Loucy (cell line): ENCODE results near the gene STOX2.
A peak's percentile ranks its signal among the peaks of the same experiment; 100 is the strongest.

Source experiments
- H2AFZ ChIP-seq: fragments of 200-600 bp; sonication (generic); 2 replicates; pipeline ENCODE4 v1.6.0; 2016; ENCODE audit warnings: antibody characterized with exemption, mild to moderate bottlenecking, low read length, moderate library complexity
- H3F3A ChIP-seq: fragments of 200-600 bp; 2 replicates; pipeline ENCODE4 v1.6.0; 2016; ENCODE audit warnings: antibody characterized with exemption, low read depth, mild to moderate bottlenecking
- H3K27me3 ChIP-seq: fragments of 200-600 bp; sonication (generic); 2 replicates; pipeline ENCODE4 v1.6.1; 2014; ENCODE audit warnings: low read length, mild to moderate bottlenecking; ENCODE audit not compliant: insufficient read depth, poor library complexity, severe bottlenecking
- H3K36me3 ChIP-seq: fragments of 200-600 bp; sonication (generic); 2 replicates; pipeline ENCODE4 v1.6.1; 2016; ENCODE audit warnings: low read length; ENCODE audit not compliant: insufficient read depth
- H3K4me1 ChIP-seq: fragments of 200-600 bp; sonication (generic); 2 replicates; pipeline ENCODE4 v1.5.1; 2014; ENCODE audit warnings: low read length, mild to moderate bottlenecking; ENCODE audit not compliant: insufficient read depth, poor library complexity, severe bottlenecking
- H3K4me2 ChIP-seq: fragments of 200-600 bp; sonication (generic); 2 replicates; pipeline ENCODE4 v1.6.0; 2014; ENCODE audit warnings: antibody characterized with exemption, low read length, low read depth, mild to moderate bottlenecking; ENCODE audit not compliant: poor library complexity, severe bottlenecking
- H3K4me3 ChIP-seq: fragments of 200-600 bp; sonication (generic); 2 replicates; pipeline ENCODE4 v1.5.1; 2014; ENCODE audit warnings: low read length, mild to moderate bottlenecking, mixed read lengths; ENCODE audit not compliant: poor library complexity, severe bottlenecking
- H3K79me2 ChIP-seq: fragments of 200-600 bp; sonication (generic); 2 replicates; pipeline ENCODE4 v1.6.1; 2014; ENCODE audit warnings: low read length; ENCODE audit not compliant: insufficient read depth
- H3K9ac ChIP-seq: fragments of 200-600 bp; sonication (generic); 2 replicates; pipeline ENCODE4 v1.6.0; 2014; ENCODE audit warnings: mild to moderate bottlenecking, low read depth, low read length, moderate library complexity; ENCODE audit not compliant: poor library complexity, severe bottlenecking
- H3K9me2 ChIP-seq: fragments of 200-600 bp; sonication (generic); replicated peaks from 2 replicates; pipeline ENCODE4 v1.6.1; 2016; ENCODE audit warnings: low read depth, low read length, mixed read lengths
- H3K9me3 ChIP-seq: fragments of 200-600 bp; sonication (generic); 2 replicates; pipeline ENCODE4 v1.6.1; 2014; ENCODE audit warnings: mild to moderate bottlenecking, antibody characterized with exemption, low read length, low read depth; ENCODE audit not compliant: insufficient read depth
- H4K20me1 ChIP-seq: fragments of 200-600 bp; sonication (generic); 2 replicates; pipeline ENCODE4 v1.6.0; 2014; ENCODE audit warnings: antibody characterized with exemption, low read length, mild to moderate bottlenecking; ENCODE audit not compliant: insufficient read depth, poor library complexity, severe bottlenecking
- EZH2phosphoT487 ChIP-seq: fragments of 200-600 bp; IDR thresholded peaks from 2 replicates; pipeline ENCODE4 v1.6.1; 2018; ENCODE audit warnings: antibody characterized with exemption, mild to moderate bottlenecking, moderate library complexity, borderline replicate concordance
- TF ChIP-seq, protein P1 (sequence below): fragments of 200-600 bp; sonication (generic); conservative IDR thresholded peaks from 2 replicates; pipeline ENCODE4 v1.5.1; 2014; ENCODE audit warnings: mild to moderate bottlenecking, antibody characterized with exemption, low read length

STOX2 gene

GRCh38 chr4:183898456-183898855 is 6.7 kb upstream of the STOX2 start:
- TF ChIP-seq EZH2phosphoT487, result no peak
- TF ChIP-seq, protein P1, sequence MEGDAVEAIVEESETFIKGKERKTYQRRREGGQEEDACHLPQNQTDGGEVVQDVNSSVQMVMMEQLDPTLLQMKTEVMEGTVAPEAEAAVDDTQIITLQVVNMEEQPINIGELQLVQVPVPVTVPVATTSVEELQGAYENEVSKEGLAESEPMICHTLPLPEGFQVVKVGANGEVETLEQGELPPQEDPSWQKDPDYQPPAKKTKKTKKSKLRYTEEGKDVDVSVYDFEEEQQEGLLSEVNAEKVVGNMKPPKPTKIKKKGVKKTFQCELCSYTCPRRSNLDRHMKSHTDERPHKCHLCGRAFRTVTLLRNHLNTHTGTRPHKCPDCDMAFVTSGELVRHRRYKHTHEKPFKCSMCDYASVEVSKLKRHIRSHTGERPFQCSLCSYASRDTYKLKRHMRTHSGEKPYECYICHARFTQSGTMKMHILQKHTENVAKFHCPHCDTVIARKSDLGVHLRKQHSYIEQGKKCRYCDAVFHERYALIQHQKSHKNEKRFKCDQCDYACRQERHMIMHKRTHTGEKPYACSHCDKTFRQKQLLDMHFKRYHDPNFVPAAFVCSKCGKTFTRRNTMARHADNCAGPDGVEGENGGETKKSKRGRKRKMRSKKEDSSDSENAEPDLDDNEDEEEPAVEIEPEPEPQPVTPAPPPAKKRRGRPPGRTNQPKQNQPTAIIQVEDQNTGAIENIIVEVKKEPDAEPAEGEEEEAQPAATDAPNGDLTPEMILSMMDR, result no peak
- no peak overlapping the region for H3K4me2 ChIP-seq
- H3K27me3 ChIP-seq, result no peaks in the 10 kb centered on the region
- no peaks in the 10 kb centered on the region for H3K9me3 ChIP-seq
- H3K4me3 ChIP-seq, result no peak overlapping the region
- no peaks in the 10 kb centered on the region for H3F3A ChIP-seq
- H2AFZ ChIP-seq, result no peak overlapping the region
- no peaks in the 10 kb centered on the region for H3K36me3 ChIP-seq
- H3K9ac ChIP-seq, result no peak overlapping the region
- no peaks in the 10 kb centered on the region for H4K20me1 ChIP-seq
- H3K9me2 ChIP-seq, result no peaks in the 10 kb centered on the region
- H3K4me1 ChIP-seq, result no peaks in the 10 kb centered on the region
- no peaks in the 10 kb centered on the region for H3K79me2 ChIP-seq

DNA sequence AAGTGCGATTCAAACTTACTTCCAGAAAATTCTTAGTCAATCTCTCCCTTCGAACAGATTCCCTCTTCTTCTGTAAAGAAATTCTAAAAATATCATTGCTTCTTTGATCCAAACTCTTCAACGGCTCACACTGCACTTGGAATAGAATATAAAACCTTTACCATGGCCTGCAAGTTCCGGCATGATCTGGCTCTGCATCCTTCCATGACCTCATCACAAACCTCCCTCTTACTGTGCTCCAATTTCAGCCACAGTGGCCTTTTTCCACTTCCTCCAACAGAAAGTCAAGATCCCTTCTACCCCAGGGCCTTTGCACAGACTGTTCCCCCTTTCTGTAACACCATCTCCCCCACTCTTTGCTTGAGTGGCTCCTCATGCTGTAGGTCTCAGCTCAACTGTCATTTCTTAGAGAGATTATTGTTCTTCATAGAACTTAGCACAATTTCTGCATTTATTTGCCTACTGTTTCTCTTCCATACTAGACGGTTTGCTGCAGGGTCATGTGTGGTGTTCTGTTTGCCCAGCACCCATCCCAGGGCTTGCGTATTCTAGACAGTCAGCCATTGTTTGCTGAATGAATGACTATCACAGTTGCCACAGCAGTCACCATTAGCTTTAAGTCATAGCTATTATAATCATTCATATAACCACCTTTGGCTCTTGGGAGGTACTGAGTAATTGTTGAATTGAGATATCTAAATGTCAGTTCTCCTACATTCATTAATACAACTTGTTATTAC is 1.9 kb upstream of the STOX2 start:
- no peak overlapping the region for H3K4me2 ChIP-seq
- no peaks in the 10 kb centered on the region for H4K20me1 ChIP-seq
- H3K4me1 ChIP-seq, result peaks cover 9% of the 10 kb centered on the region
- H3K27me3 ChIP-seq, result peaks cover 29% of the 10 kb centered on the region
- no peak overlapping the region for H3K4me3 ChIP-seq
- no peaks in the 10 kb centered on the region for H3K79me2 ChIP-seq
- no peaks in the 10 kb centered on the region for H3F3A ChIP-seq
- TF ChIP-seq, protein P1, result no peak
- no peak for TF ChIP-seq EZH2phosphoT487
- no peak overlapping the region for H2AFZ ChIP-seq
- H3K9ac ChIP-seq, result no peak overlapping the region
- no peaks in the 10 kb centered on the region for H3K9me2 ChIP-seq
- no peaks in the 10 kb centered on the region for H3K36me3 ChIP-seq
- H3K9me3 ChIP-seq, result no peaks in the 10 kb centered on the region

GRCh38 chr4:183905593-183906488 is 734 bp downstream of the STOX2 start:
- no peaks in the 10 kb centered on the region for H3F3A ChIP-seq
- H2AFZ ChIP-seq, result peak overlapping the region; percentile 97
- H3K4me1 ChIP-seq, result peaks cover 9% of the 10 kb centered on the region
- peak overlapping the region; percentile 9 for H3K9ac ChIP-seq
- no peaks in the 10 kb centered on the region for H3K79me2 ChIP-seq
- H3K9me3 ChIP-seq, result no peaks in the 10 kb centered on the region
- no peaks in the 10 kb centered on the region for H3K36me3 ChIP-seq
- peaks cover 39% of the 10 kb centered on the region for H3K27me3 ChIP-seq
- TF ChIP-seq, protein P1, result no peak
- no peak for TF ChIP-seq EZH2phosphoT487
- peak overlapping the region; percentile 76 for H3K4me3 ChIP-seq
- H3K9me2 ChIP-seq, result no peaks in the 10 kb centered on the region
- H4K20me1 ChIP-seq, result no peaks in the 10 kb centered on the region
- H3K4me2 ChIP-seq, result peak overlapping the region; percentile 96
